NCI-H2227 treated with DMSO at 0.1 percent for 48 hours (cell line): ENCODE data around the gene CHST1.

Experiments
- DNase-seq: peaks from one replicate; lab custom pipeline; 2025; lab: John Stamatoyannopoulos, UW

The CHST1 gene, protein sequence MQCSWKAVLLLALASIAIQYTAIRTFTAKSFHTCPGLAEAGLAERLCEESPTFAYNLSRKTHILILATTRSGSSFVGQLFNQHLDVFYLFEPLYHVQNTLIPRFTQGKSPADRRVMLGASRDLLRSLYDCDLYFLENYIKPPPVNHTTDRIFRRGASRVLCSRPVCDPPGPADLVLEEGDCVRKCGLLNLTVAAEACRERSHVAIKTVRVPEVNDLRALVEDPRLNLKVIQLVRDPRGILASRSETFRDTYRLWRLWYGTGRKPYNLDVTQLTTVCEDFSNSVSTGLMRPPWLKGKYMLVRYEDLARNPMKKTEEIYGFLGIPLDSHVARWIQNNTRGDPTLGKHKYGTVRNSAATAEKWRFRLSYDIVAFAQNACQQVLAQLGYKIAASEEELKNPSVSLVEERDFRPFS

DNA sequence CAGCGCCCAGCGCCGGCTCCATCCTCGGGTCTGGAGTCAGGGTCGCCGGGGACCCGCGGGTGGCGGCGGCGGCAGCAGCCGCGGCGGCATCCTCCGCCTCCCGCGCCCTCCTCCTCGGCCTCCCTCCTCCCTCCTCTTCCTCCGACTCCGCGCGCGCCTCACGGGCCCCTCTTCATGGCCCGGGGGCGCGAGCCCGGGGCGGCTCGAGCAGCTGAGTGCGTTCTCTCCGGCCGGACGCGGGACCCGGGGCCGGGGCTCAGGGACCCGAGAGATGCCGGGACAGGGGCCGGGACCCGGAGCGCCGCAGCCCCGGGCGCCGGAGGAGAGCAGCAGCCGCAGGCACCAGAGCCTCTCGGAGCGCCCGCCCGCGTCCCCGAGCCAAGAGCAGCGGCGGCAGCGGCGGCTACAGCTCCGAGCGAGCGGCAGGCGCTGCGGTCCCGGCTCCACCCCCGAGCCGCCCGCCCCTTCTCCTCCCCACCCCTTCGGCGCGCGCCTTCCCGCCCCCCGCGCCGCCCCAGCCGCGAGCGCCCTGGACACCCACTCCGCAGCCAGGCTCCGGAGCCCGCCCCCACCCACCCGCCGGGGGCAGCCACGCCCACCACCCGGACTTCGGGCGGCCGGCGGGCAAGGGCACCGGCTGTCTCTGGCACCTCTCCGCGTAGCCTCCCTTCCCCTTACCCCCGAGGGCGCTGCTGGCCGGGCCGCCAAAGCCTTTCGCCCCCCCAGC lies at the start of gene CHST1:
TSS of gene CHST1 (minus strand) at position 417 of the 727 bp plus-strand sequence. CDS start 14,699 bp downstream, outside the sequence.
- DNase-seq: peak; percentile 41

DNA sequence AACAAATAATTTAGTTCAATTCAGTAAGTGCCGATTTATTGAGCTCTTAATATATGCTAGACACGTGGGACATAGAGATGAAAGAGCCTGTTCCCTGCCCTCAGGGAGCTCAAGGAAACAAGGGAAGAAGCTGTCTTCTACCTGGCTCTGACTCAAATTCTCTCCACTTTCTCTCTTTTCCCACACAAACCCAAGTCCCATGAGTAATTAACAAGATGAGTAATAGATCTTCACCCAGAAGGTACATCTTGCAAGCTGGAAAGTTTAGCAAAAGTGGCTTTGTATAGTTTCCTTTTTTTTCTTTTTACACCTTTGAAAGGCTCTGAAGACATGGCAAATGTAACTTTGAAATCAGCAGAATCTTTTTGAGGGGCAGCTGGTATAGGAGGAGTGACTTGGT lies 48.2 kb upstream of the CHST1 start:
- DNase-seq: no peak

GRCh38 chr11:45710561-45710960 lies 45.1 kb upstream of the CHST1 start:
- DNase-seq: no peak

- DNase-seq: no peak
Measured at GRCh38 chr11:45708887-45709663, 43.7 kb upstream of the CHST1 start.

DNA sequence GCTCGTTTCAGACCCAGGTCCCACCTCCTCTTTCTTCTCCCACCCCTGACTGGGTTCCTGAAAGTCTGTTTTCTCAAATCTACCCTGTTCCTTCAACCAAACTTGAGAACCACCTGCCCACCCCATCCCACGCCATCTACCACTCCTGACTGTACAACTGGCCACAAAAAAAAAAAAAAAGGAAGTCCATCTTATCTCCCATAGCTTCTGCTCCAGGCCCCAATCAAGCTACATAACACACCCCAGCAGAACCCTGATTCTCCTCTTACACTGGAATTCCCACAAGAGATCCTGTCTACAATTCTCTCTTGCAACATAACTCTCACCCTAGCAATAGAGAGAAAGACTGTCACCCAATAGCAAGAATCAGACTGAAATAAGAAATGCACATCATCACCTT lies 39.2 kb upstream of the CHST1 start:
- DNase-seq: no peak

- DNase-seq: no peak
Measured at GRCh38 chr11:45704133-45704532, 38.7 kb upstream of the CHST1 start.

DNA sequence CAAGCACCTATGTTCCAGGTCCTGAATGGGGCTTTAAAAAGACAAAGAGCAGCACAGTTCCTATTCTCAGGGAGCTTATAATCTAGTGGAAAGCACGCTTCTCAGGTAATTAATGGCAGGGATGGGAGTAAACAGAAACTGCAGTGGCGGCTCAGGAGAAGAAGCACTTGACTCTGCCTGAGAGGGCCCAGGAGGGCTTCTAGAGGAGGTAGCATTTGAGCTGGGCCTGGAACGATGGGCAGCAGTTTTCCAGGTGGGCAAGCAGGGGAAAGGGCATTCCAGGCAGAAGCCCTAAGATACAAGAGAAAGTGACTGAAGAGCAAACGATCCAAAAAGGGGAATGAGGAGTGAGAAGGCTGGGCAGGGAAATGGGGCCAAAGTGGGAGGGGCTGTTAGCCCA lies 37.1 kb upstream of the CHST1 start:
- no peak for DNase-seq

DNA sequence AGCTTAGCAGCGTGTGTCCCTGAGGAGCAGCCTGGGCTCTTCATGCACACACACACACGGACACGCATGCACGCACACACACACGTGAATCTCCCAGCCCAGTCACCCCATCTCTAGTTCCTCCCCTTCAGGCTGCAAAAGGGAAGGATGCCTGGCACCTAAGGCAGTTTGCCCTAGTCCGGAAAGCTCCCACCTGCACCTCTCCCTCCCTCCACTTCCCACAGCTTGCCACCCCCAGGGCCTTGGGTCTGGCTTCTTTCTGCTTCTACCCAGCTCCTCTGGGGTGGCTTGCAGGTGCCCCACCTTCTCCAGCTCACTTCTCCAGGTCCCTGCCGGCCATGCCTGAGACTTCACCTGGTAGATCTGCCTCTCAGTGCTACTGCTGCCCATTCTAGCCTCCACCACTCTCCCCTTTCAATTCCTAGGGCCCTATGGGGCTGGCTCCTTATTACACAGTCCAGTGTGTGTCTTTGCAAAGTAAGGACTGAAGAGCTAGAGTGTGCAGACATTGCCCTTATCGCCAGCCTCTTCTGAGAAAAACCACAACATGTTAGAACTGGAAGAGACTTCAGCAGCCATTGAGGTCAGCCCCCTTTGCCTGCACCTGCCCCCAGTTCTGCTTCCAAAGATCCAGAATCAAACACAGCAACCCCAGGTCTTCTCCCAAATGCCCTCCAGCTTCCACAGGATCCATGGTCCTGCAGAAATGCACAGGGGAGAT lies 33.5 kb upstream of the CHST1 start:
- no peak for DNase-seq

DNA sequence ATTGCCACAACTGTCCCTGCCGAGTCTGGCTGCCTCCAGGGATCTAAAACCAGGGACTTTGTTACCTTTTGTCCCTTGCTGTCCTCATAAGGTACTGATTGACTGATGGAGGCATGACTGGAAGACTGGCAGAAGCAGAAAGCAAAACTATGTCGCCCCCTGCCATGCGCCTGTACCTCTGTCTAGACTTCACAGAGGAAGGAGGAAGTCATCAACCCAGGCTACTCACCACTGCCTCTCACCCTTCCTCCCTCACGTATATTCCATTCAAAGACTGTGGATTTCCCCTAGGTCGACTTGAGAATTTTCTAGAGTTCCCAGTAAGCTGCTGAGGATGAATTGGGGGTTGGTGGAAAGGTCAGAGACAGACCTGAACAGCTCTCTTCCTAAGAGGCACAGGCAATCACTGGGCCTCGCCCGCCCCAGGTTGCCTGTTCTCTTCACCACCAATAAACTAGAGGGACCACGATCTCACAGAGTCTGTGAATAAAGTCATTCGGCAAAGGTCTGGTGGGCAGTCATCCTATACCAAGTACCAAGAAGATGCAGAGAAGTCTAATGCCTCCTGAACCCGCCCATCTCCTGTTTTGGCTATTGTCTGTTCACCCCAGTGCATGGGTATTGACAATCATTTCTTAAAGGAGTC lies 27.5 kb upstream of the CHST1 start:
- no peak for DNase-seq

DNA sequence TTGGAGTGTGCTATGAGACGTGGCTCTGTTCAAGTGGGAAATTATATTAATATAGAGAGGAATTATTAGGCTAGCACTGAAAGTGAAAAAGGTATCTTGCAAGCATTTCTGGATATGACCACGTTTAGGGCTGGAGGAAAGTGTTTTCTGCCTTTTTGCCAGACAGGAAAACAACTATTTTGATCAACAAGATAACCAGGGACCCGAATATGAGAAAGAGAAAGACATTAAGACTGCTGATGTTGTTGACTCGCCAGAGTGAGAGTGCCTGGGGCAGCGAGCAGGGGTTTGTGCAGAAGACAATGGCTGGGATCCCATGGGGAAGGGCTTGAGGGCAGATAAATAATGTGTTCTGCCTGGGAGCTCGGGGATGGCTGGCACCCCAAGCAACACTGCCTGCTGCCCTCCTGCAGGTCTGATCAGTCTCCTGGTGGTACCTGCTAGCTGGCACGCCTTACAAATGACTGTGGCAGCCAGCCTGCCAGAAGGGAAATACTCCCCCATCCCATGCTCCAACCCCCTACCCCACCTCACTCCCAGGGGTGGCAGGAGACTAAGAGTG lies 23.1 kb upstream of the CHST1 start:
- DNase-seq: peak; percentile 22

DNA sequence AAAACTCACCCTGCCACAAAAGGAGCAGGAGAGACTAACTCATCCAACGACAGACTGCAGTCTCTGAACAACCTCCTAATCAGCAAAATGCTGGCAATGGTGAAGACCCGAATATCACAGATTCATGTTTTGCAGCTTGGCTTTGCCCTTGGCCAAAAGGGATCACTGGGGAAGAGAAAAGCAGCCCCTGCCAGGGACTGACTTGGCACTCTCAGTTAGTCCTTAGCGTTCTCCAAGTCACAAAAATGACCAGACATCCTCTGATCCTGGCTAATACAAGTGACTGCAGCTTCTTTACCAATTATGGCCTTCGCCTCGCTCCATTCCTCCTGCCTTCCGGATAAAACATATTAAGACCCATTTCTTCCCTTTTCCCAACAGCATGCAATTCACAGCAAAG lies 22.4 kb upstream of the CHST1 start:
- DNase-seq: no peak

GRCh38 chr11:45685964-45686537 lies 20.6 kb upstream of the CHST1 start:
- DNase-seq: no peak

DNA sequence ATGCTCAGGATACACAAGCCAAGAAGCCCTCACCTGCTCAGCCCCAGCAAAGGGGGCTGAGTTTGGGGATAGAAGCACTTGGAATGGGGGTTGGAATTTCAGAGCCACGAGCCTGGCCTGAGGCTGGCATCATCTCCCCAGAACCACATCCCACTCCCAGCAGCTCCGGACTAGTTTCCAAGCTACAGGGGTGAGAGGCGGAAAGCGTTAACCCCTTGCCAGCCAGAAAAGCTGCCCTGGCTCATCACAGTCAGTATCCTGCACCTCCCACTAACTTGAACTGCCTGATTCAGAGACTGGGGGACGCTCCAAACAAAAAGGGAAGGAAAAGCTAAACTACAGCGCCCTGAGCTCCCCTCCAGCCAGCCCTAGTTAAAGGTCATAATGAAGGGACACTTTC lies 19.0 kb upstream of the CHST1 start:
- DNase-seq: no peak

- DNase-seq: no peak
Measured at GRCh38 chr11:45683271-45684058, 18.0 kb upstream of the CHST1 start.

GRCh38 chr11:45679806-45680205 lies 14.4 kb upstream of the CHST1 start:
- no peak for DNase-seq

- DNase-seq: no peak
Measured at GRCh38 chr11:45678976-45679375, 13.6 kb upstream of the CHST1 start.

GRCh38 chr11:45677770-45678512 lies 12.5 kb upstream of the CHST1 start:
- no peak for DNase-seq

DNA sequence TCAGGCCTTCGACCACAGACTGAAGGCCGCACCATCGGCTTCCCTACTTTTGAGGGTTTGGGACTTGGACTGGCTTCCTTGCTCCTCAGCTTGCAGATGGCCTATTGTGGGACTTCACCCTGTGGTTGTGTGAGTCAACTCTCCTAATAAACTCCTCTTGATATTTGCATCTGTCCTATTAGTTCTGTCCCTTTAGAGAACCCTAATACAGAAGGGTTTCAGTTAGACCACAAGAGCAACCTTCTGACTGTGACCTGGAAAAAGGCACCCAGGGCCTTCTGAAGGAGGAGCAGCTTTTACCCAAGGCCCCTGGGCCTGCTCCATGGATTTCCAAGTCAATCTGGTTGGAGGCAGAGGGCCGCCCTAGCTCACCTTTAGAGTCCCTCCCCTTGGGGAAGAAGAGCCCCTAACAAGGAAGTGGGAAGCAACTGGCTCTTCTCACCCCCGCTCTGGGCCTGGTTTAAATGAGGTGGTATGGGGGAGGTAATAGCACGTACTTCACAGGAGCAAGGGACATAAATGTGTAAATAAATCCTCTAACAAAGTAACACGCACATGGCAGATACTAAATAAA lies 11.2 kb upstream of the CHST1 start:
- DNase-seq: no peak

GRCh38 chr11:45675646-45676045 lies 10.2 kb upstream of the CHST1 start:
- DNase-seq: no peak
